PFSK-1 (cell line): Measurements from ENCODE around the gene LTF.

Experiments
- FOXP2 ChIP-seq: optimal IDR thresholded peaks from 2 replicates; pipeline ENCODE3; 2011; ENCODE audit warnings: borderline replicate concordance, control low read depth, inconsistent platforms; ENCODE audit not compliant: insufficient read depth; ENCODE audit errors: extremely low read length, extremely low read depth
- POLR2AphosphoS5 ChIP-seq: IDR thresholded peaks from 2 replicates; pipeline ENCODE4 v1.6.1; 2012; ENCODE audit warnings: low read depth, mild to moderate bottlenecking, control low read depth, low read length, moderate library complexity
- SIN3A ChIP-seq: IDR thresholded peaks from 2 replicates; pipeline ENCODE4 v1.6.1; 2012; ENCODE audit warnings: mild to moderate bottlenecking, low read length, moderate library complexity, borderline replicate concordance; ENCODE audit not compliant: insufficient read depth
- TAF1 ChIP-seq: IDR thresholded peaks from 2 replicates; pipeline ENCODE4 v1.6.1; 2012; ENCODE audit warnings: low read length, control low read depth, borderline replicate concordance; ENCODE audit not compliant: insufficient read depth
- TF ChIP-seq, protein P1 (sequence below), 2 experiments: IDR thresholded peaks; 2 replicates each; pipeline versions ENCODE4 v1.6.1 to v1.8.0; 2011 to 2012; ENCODE audit warnings: low read depth in 2 of 2, low read length in 2 of 2, control low read depth in 1 of 2, inconsistent platforms in 1 of 2, mild to moderate bottlenecking in 1 of 2, moderate library complexity in 1 of 2; ENCODE audit not compliant: insufficient read depth in 1 of 2

DNA sequence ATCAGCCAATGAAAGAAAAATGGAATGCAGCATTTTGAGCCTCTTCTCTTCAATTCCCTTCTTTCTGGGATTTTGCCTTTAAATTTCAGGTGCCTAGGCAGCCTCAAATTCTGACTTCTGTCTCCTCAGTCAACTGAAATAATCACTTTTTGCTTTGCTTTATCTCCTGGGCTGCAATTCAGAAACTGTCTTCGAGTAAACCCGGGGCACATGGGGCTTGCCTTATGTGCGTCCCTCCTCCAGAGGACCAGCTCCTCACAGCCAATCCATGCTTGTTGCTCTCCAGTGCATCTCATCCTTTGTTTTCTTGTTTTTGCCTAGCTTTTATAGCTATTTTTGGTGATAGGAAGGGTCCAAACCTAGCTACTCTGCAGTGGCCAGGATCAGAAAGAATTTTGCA is 41.8 kb upstream of the LTF start:
- no peak for TF ChIP-seq TAF1
- TF ChIP-seq, protein P1, sequence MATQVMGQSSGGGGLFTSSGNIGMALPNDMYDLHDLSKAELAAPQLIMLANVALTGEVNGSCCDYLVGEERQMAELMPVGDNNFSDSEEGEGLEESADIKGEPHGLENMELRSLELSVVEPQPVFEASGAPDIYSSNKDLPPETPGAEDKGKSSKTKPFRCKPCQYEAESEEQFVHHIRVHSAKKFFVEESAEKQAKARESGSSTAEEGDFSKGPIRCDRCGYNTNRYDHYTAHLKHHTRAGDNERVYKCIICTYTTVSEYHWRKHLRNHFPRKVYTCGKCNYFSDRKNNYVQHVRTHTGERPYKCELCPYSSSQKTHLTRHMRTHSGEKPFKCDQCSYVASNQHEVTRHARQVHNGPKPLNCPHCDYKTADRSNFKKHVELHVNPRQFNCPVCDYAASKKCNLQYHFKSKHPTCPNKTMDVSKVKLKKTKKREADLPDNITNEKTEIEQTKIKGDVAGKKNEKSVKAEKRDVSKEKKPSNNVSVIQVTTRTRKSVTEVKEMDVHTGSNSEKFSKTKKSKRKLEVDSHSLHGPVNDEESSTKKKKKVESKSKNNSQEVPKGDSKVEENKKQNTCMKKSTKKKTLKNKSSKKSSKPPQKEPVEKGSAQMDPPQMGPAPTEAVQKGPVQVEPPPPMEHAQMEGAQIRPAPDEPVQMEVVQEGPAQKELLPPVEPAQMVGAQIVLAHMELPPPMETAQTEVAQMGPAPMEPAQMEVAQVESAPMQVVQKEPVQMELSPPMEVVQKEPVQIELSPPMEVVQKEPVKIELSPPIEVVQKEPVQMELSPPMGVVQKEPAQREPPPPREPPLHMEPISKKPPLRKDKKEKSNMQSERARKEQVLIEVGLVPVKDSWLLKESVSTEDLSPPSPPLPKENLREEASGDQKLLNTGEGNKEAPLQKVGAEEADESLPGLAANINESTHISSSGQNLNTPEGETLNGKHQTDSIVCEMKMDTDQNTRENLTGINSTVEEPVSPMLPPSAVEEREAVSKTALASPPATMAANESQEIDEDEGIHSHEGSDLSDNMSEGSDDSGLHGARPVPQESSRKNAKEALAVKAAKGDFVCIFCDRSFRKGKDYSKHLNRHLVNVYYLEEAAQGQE (IDR thresholded peaks at IDR 0.05; ENCODE audit: insufficient read depth in 1 of 2, low read depth in 2 of 2, low read length in 2 of 2): no peak
- TF ChIP-seq POLR2AphosphoS5: no peak
- no peak for TF ChIP-seq FOXP2
- no peak for TF ChIP-seq SIN3A
